CD4-positive, alpha-beta T cell treated with Interleukin-17A for 1 hour (primary cell): ENCODE data around the gene CCNH.

Experiments
- DNase-seq: peaks from one replicate; pipeline ENCODE4 v3.0.0-alpha.2; 2020

CCNH gene

GRCh38 chr5:87354496-87354895, 58.2 kb downstream of the CCNH start:
- DNase-seq = no peak

GRCh38 chr5:87347841-87348240, 64.9 kb downstream of the CCNH start:
- DNase-seq = no peak

DNA sequence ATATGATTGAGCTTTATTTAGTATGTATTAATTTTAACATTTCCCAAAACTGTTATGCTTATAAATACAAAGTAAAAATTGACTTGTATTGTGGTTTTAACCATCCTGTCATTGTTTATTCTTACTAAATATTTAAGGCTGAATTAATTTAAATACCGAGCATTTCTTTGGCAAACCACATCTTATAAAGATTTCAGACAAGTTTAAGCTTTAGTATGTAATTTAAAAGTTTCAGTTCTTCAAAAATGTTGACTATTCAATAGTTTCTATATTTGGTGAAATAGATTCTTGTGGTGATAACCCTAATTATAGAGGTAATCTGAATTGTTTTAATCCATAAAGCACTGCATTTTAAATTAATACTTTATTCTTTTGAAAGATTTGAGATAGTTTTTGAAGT, 65.5 kb downstream of the CCNH start:
- DNase-seq = no peak
